Keratinocyte (primary cell): ENCODE data around the gene KCNC4.

Experiments
- CTCF ChIP-seq, 3 experiments: IDR thresholded peaks in 1 of 3; conservative IDR thresholded peaks in 1 of 3; optimal IDR thresholded peaks in 1 of 3; 2 replicates in 2 of 3; 3 replicates in 1 of 3; pipeline versions ENCODE3 to v1.5.1; 2011; ENCODE audit warnings: low read length in 3 of 3, mild to moderate bottlenecking in 3 of 3, moderate library complexity in 2 of 3, control low read depth in 1 of 3, inconsistent platforms in 1 of 3; ENCODE audit not compliant: insufficient read depth in 2 of 3; ENCODE audit errors: extremely low read depth in 1 of 3
- EZH2 ChIP-seq: IDR thresholded peaks from one replicate; pipeline ENCODE4 v1.6.1; 2012; ENCODE audit warnings: inconsistent platforms, mild to moderate bottlenecking, low read length, moderate library complexity

DNA sequence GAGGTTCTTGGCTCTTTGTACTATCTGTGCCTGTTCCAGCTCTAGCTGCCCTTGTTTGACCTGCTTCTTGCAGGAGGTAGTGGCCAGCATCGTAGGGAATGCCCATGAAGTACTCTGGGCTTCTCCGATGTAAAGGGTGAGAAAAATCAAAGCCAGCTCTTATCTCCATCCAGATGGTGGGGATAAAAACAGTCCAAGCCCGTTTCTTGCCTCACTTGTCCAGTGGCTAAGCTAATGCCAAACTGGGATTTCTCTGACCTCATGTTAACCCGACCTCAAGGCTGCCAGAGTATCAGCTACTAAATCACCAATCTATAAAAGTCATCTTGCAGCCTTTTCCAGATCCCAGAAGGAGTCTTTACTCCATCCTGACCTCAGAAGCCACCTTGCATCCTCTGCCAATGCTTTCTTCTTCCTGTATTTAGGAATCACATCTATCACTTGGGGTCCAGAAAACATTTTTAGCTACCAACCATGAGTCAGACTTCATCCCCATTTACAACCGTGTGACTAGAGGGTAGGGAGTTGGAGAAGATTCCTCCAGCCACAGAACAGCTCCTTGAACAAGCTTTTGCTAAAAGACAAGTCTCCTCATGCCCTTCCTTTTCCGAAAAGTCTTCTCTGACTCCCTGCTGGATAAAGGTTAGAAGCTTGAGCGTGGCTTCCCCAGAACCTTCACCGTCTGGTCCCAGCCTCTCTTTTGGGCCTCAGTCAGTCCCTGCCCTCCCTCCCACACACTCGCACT, 35.9 kb downstream of the KCNC4 start:
- TF ChIP-seq CTCF (optimal IDR thresholded peaks at IDR 0.05 in 1 of 3, IDR thresholded peaks at IDR 0.05 in 1 of 3, conservative IDR thresholded peaks at IDR 0.05 in 1 of 3; ENCODE audit: extremely low read depth in 1 of 3, insufficient read depth in 2 of 3, low read length in 3 of 3) (no peak), EZH2 (no peak)
